Fibroblast of pulmonary artery (primary cell): ENCODE results near the gene NRP1.
"Not testable (repeated sequence)": the region's sequence is repeated elsewhere in the genome, so short reads cannot be mapped to it uniquely, and the experiment has no call there.

ENCODE experiments used
- DNase-seq: peaks from one replicate; pipeline ENCODE4 v3.0.0-alpha.2; 2010; ENCODE audit warnings: low read depth
- H3K4me3 ChIP-seq: replicated peaks from 2 replicates; pipeline ENCODE4 v1.5.1; 2011; ENCODE audit warnings: low read depth, mild to moderate bottlenecking, control low read depth, low read length, moderate library complexity
- TF ChIP-seq, protein P1 (sequence below): IDR thresholded peaks from 2 replicates; pipeline ENCODE4 v1.5.1; 2011; ENCODE audit warnings: mild to moderate bottlenecking, control low read depth, low read length, inconsistent platforms; ENCODE audit errors: missing control alignments

The NRP1 gene

DNA sequence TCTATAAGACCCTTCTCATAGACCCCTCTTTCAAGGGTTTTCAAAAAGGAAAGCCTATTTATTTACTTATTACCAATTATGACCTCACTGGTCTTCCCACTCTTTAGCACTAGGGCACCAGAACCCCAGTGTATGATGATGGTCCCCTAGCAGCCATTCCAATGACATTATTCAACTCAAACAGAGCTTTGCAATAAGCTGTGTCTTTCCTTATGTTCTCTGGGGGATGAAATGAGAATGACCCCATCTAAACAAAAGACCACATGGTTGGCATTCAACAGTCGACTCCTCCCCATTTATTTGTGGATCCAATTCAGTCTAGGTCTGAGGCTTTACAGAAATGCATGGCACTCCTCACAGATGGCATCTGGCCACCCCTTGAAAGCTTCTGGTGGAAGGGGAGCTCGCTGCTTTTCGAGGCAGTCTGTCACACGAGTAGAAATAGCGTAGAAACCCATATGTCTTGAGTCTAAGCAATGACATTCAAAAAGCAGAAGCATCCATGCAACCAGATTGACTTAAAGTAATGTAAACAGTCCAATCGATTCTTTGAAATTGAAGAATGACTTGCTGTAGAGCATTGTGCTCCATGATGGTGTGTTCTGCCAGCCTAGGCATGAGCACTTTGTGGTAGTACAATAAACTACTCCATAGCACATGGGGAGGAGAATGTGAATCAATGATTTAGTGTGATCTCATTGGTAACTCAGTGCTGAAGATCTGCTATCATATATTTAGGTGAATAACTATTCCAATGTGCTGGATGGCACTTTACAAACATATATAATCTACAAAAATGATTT is 29.8 kb downstream of the NRP1 start:
- TF ChIP-seq, protein P1, sequence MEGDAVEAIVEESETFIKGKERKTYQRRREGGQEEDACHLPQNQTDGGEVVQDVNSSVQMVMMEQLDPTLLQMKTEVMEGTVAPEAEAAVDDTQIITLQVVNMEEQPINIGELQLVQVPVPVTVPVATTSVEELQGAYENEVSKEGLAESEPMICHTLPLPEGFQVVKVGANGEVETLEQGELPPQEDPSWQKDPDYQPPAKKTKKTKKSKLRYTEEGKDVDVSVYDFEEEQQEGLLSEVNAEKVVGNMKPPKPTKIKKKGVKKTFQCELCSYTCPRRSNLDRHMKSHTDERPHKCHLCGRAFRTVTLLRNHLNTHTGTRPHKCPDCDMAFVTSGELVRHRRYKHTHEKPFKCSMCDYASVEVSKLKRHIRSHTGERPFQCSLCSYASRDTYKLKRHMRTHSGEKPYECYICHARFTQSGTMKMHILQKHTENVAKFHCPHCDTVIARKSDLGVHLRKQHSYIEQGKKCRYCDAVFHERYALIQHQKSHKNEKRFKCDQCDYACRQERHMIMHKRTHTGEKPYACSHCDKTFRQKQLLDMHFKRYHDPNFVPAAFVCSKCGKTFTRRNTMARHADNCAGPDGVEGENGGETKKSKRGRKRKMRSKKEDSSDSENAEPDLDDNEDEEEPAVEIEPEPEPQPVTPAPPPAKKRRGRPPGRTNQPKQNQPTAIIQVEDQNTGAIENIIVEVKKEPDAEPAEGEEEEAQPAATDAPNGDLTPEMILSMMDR, result no peak
- no peak for DNase-seq
- H3K4me3 ChIP-seq, result no peak overlapping the region

GRCh38 chr10:33303988-33304387 is 30.5 kb downstream of the NRP1 start:
- no peak for DNase-seq
- no peak overlapping the region for H3K4me3 ChIP-seq

DNA sequence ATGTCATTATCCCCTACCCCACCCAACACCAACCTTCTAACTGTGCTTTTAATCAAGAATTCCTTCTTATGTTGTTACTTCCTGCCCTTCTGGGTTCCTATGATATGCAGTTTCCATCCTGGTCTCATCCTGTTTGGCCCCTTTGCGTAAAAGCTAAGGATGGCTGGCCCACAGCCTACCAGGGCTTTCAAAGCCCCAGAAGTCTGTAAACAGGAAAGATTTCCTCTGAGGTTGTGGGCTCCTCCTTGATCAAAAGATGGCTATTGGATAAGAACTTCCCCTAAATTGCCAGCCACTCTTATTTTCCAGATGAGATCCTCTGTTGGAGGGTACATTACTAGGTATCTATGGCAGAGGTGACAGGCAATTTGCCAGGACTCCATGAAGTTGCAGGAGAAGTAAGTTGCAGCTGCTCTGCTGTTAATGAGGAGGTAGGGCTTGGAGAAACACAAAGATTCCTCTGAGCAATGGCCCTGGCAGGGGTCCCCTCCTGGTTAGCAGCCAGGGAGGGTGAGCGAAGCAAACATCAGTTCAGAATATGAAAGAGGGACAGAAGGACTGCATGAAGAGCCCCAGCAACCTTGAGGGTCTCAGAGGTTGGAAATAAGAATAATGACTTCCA is 32.1 kb downstream of the NRP1 start:
- DNase-seq, result no peak
- H3K4me3 ChIP-seq, result no peak overlapping the region
- TF ChIP-seq, protein P1, result no peak

More at GRCh38 chr10:33303988-33304387, 30.5 kb downstream of the NRP1 start:
- TF ChIP-seq, protein P1, result no peak

DNA sequence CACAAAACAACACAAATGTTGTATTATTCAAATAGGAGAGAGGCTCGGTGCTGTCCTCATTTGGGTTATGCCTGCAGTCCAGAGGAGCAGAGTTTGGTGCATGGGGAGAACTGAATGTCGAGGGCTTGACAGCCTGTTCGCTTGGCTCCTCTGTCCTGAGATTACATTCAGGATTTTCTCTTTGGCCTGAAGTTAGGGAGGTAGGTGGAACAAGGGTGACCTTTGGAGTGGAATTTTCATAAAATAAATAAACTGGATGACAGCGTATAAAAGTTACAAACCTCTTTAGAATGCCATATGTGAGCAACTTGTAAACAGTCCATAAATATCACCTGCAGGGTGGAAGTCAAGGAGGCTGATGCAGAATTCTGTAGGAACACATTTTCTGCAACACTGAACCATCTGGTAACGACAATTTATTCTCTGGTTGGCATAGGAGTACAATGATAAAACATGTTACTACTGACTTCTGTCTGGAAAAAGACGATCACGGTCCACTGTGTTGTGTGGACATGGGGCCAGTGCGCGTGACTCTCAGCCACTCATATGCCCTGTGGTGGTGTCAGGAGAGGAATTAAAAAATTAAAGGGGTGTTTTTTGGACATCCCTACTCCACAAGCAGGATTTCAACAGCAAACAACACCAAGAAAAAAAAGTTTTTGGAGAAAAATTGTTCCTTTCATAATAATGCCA is 33.2 kb downstream of the NRP1 start:
- TF ChIP-seq, protein P1, result no peak
- no peak overlapping the region for H3K4me3 ChIP-seq
- DNase-seq, result no peak

- not testable (repeated sequence) for H3K4me3 ChIP-seq
Observed at GRCh38 chr10:33300544-33300943, 33.9 kb downstream of the NRP1 start.

DNA sequence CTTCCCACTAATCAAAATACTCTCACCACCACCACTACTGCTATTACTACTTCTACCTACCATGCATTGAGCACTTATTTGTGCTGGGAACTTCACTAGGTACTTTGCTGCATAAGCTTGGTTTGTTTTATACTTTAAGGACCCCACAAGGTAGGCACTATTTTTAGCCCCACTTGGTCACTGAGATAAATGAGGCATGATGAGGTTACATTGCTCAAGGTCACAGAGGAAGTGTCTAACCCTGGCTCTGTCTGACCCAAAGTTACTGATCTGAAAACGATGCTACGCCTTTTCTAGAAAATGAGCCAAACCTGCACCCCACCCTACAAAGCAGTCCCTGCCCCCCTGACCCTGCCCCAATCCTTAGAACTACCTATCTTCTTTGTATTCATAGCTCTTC is 35.6 kb downstream of the NRP1 start:
- no peak for DNase-seq
- TF ChIP-seq, protein P1, result no peak
- no peak overlapping the region for H3K4me3 ChIP-seq

More at GRCh38 chr10:33300544-33300943, 33.9 kb downstream of the NRP1 start:
- DNase-seq, result not testable (repeated sequence)

- no peak for DNase-seq
- H3K4me3 ChIP-seq, result no peak overlapping the region
- TF ChIP-seq, protein P1, result no peak
Observed at GRCh38 chr10:33298110-33298509, 36.4 kb downstream of the NRP1 start.
